MCF 10A (cell line): ENCODE measurements around the gene STEAP3. TPM values are rescaled to one million over a fixed set of nuclear protein-coding genes. Genes with fewer than 3 reads are reported as not detected.

Experiments used
- BruUV-seq: library from RNA; stranded (reverse); fragments of 400-500 nt; replicated peaks from 2 replicates; lab custom pipeline; 2021; lab: Mats Ljungman, UMichigan
- CTCF ChIA-PET: fragments of 300-600 bp; sonication (Branson Sonifier 250); formaldehyde crosslinking; extraction: SDS; loops from one replicate; lab custom pipeline; 2021; ENCODE audit warnings: antibody characterized with exemption, inconsistent platforms; lab: Yijun Ruan, JAX
- POLR2A ChIA-PET: fragments of 300-600, 350-650 bp; sonication (Branson Sonifier 250); formaldehyde crosslinking; extraction: SDS; loops from one replicate; lab custom pipeline; 2020; ENCODE audit warnings: antibody characterized with exemption, inconsistent platforms; lab: Yijun Ruan, JAX
- DNase-seq: peaks from one replicate; pipeline ENCODE4 v3.0.0-alpha.2; 2018; ENCODE audit not compliant: unreplicated experiment
- H3K27ac Mint-ChIP-seq: one replicate; pipeline ENCODE4 v1.8.0; 2022; ENCODE audit warnings: mild to moderate bottlenecking, low read depth, mixed read lengths; ENCODE audit not compliant: unreplicated experiment
- H3K27me3 Mint-ChIP-seq: one replicate; pipeline ENCODE4 v1.8.0; 2022; ENCODE audit warnings: mixed read lengths; ENCODE audit not compliant: insufficient read depth, unreplicated experiment
- H3K36me3 Mint-ChIP-seq: one replicate; pipeline ENCODE4 v1.8.0; 2022; ENCODE audit warnings: mild to moderate bottlenecking, moderate library complexity, mixed read lengths; ENCODE audit not compliant: insufficient read depth, unreplicated experiment
- H3K4me1 Mint-ChIP-seq: one replicate; pipeline ENCODE4 v1.8.0; 2022; ENCODE audit warnings: mixed read lengths; ENCODE audit not compliant: insufficient read depth, unreplicated experiment
- H3K4me3 Mint-ChIP-seq: one replicate; pipeline ENCODE4 v1.8.0; 2022; ENCODE audit warnings: mild to moderate bottlenecking, moderate library complexity, mixed read lengths; ENCODE audit not compliant: unreplicated experiment
- H3K9me3 Mint-ChIP-seq: one replicate; pipeline ENCODE4 v1.8.0; 2022; ENCODE audit warnings: mixed read lengths; ENCODE audit not compliant: unreplicated experiment
- intact Hi-C: fragments of 100-400 bp; cut with micrococcal nuclease; formaldehyde crosslinking; loops from 2 replicates; pipeline ENCODE4 v1.14.1; 2022
- total RNA-seq: library from RNA; stranded (reverse); gene quantifications from 2 replicates; pipeline ENCODE4 v1.2.3, GENCODE V29; 2022
- TF ChIP-seq, protein P1 (sequence below): fragments of 200-600 bp; IDR thresholded peaks from one replicate; pipeline ENCODE4 v1.8.0; 2022; ENCODE audit warnings: antibody characterized with exemption, mild to moderate bottlenecking; ENCODE audit not compliant: unreplicated experiment

STEAP3 gene
- total RNA-seq, 1 experiment from 2014 or later = 25.0 TPM

DNA sequence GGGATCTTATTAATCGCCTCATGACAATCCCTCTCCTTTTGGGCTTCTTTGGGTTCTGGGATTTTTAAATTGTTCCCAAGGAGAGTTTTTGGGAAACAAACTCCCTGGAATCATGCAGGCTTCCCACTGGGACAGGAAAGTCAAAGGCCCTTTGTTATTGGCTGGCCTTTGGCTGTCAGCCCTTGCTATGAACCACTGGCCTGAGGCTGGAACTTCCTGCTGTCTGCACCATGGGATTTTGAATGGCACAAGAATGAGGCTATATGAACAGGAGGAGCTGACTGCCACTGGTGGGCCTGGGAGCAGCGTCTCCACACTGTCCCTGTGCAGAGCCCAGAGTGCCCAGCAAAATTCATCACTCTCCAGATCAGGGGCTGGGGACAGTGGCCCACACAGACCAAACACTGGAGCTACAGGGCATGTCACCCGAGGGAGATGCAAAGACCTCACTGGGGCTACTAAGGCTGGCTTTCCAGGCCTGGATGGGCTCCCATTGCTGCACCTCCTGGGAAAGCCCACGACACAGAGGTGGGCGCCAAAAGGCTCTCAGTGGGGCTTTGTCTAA lies 35.7 kb downstream of the STEAP3 start:
- Mint-ChIP-seq H3K4me3 (no peak overlapping the region), H3K27me3 (no peaks in the 10 kb centered on the region), H3K27ac (no peak overlapping the region), H3K36me3 (peaks cover 56% of the 10 kb centered on the region), H3K4me1 (no peaks in the 10 kb centered on the region), H3K9me3 (no peaks in the 10 kb centered on the region)
- TF ChIP-seq, protein P1, sequence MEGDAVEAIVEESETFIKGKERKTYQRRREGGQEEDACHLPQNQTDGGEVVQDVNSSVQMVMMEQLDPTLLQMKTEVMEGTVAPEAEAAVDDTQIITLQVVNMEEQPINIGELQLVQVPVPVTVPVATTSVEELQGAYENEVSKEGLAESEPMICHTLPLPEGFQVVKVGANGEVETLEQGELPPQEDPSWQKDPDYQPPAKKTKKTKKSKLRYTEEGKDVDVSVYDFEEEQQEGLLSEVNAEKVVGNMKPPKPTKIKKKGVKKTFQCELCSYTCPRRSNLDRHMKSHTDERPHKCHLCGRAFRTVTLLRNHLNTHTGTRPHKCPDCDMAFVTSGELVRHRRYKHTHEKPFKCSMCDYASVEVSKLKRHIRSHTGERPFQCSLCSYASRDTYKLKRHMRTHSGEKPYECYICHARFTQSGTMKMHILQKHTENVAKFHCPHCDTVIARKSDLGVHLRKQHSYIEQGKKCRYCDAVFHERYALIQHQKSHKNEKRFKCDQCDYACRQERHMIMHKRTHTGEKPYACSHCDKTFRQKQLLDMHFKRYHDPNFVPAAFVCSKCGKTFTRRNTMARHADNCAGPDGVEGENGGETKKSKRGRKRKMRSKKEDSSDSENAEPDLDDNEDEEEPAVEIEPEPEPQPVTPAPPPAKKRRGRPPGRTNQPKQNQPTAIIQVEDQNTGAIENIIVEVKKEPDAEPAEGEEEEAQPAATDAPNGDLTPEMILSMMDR = no peak
- ChIA-PET CTCF (interaction anchor here (0.6 to 2.1 kb wide), 3 partner anchors 9 to 378 kb away, joined by 3 to 12 read pairs (median 4); no protein-coding TSS in a partner anchor), POLR2A (interaction anchor here (1.2 kb wide), 1 partner anchor 38 kb away, joined by 3 read pairs; no protein-coding TSS in a partner anchor)
- intact Hi-C loops = no loop called here
- no peak for DNase-seq
- BruUV-seq = no TSS peak

DNA sequence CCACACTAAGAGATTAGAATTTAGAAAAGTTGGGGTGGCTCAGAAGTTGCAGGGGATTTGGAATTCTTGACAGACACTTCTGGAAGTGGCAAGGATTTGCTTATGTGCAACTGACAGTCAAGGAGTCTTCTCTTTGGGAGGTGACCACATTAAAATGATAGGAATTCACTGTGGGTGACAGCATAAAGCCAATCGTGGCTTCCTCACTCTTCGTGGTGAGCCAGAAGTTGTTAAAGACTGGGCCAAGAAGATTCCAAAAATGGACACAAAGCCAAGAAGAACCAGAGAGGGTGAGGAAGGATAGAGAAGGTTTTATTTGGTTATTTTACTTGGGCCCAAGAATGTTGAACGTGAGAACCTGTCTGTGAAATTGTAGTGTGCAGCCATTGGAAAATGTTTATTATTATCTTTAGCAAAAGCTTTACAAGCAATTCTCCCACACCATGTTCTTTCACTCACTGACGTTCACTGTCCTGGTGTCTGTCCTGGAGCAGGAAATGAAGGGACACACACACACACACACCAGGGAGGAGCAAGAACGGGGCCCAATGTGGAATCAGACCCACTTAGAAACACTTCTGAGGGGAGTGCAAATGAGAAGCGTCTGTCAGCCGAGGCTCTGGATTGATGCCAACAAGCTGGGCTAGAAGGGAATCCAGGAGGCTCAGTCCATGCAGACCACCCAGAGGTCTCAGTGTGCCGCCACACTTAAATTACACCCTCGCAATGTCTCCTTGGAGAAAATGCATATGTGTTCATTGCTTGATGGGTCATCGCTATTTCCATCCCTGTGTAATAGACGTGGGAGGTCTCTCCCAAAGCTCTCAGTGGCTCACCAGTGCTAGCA lies 37.2 kb downstream of the STEAP3 start:
- TF ChIP-seq, protein P1 = no peak

DNA sequence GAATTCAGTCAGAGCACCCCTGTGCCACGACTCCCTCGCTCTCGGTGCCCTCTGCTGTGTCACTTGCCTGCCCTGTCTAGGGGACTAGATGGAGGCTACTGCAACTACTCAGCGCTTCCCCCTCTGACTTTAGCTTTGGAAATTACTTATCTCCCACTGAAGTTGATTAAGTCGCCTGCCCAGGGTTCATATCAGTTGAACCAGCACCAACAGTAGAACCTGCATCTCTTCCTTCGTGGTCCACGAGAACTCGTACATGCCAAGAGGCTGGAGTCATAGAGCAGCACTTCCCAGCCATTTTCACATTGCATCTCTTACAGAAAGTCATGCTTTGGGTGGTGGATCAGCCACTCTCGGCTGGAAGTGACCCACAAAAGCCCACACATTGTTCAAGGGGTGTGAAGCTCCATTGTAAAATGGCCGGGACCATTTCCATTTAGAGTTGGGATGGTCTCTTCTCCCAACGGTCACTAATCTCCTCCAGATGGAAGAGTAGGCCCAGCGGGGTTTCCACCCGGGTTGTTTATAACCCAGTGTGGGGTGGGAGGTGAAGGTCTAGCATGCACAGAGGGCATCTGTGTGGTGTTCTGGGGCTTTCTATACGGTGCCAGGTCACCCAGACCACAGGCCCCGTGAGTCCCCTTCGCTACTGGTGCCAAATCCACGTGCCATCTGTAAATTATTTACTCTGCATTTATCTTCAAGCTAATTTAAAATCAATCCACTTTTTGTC lies 38.0 kb downstream of the STEAP3 start:
- CTCF ChIA-PET = interaction anchor here (0.7 to 0.9 kb wide), 3 partner anchors 30 to 1255 kb away, joined by 3 to 5 read pairs (median 4); no protein-coding TSS in a partner anchor
- intact Hi-C loops = no loop called here

More for the DNA sequence above, 37.2 kb downstream of the STEAP3 start:
- Mint-ChIP-seq H3K27ac (no peak overlapping the region), H3K27me3 (no peaks in the 10 kb centered on the region), H3K4me1 (no peaks in the 10 kb centered on the region), H3K9me3 (no peaks in the 10 kb centered on the region), H3K4me3 (no peak overlapping the region), H3K36me3 (peaks cover 53% of the 10 kb centered on the region)
- intact Hi-C loops = no loop called here
- BruUV-seq = no TSS peak
- ChIA-PET CTCF (interaction anchor here (0.7 to 0.9 kb wide), 2 partner anchors 31 to 1255 kb away, joined by 3 to 5 read pairs; no protein-coding TSS in a partner anchor), POLR2A (no interaction called here)
- DNase-seq = no peak

More for the DNA sequence above, 38.0 kb downstream of the STEAP3 start:
- Mint-ChIP-seq H3K4me1 (no peaks in the 10 kb centered on the region), H3K27me3 (no peaks in the 10 kb centered on the region), H3K36me3 (peaks cover 45% of the 10 kb centered on the region), H3K9me3 (no peaks in the 10 kb centered on the region), H3K27ac (no peak overlapping the region), H3K4me3 (no peak overlapping the region)
- BruUV-seq = no TSS peak
- TF ChIP-seq, protein P1 = no peak
- POLR2A ChIA-PET = no interaction called here
- DNase-seq = no peak
